Measurements from ENCODE around the gene ACTN4. TPM values are rescaled to one million over a fixed set of nuclear protein-coding genes. Genes with fewer than 3 reads are reported as not detected.

The ACTN4 gene
- total RNA-seq, 5 donors from 2014 or later (not counting 1 experiment from before 2014, with no cell fraction given) = 100.0 to 201 (median 175) TPM

DNA sequence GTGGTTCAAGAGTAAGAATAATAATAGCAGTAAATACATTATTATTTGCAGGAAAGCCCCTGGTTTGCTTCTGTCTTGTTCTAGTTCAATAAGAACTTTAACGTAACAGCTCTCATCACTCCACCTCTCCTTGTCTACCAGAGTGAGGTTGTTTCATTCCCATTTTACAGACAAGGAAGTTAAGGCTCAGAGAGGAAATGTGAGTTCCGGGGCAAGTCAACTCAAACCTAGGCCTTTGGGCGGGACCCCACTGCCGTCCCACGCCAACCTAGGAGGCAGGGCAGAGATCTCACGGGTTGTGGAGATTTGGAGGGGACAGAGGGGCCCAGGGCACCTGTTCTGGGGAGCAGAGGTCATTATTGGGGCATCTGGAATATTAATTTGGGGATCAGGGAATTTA lies 31.2 kb upstream of the ACTN4 start:
- DNase-seq = no peak
- H3K27ac Mint-ChIP-seq = peak overlapping the region; percentile 98

DNA sequence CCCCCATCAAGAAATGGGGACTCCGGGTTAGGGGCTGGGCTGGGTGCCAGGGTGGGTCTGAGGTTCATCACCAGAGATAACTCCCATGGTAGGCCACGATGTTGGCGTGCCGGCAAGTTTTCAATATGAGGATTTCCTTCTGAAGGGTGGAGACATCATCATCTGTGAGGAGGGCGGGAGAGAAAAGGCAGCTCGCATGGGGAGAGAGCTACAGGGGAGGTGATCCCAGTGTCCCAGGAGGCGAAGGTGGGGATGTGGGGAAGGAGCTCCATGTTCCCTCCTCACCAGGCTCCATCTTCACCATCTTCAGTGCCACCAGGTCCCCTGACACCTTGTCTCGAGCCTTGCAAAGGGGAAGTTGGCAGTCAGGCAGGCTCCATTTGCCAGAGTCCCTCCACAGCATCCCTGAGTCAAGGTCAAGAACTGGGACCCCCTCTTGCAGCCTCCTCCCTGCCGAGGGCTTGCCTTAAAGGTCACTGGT lies 30.1 kb upstream of the ACTN4 start:
- DNase-seq (peak in 6 of 35 experiments; percentile 7 to 37 (median 19)), ATAC-seq (replicated peaks in 1 of 4) (peak in 1 of 4 experiments; percentile 8)
- peaks cover 7 to 47% of the 10 kb centered on the region in 2 donors for H3K36me3 ChIP-seq (ENCODE audit: control insufficient read depth in 2 of 2, extremely low read depth in 1 of 2, insufficient read depth in 1 of 2, low read length in 1 of 2)
- H3K27me3 ChIP-seq (replicated peaks in 1 of 2; ENCODE audit: control insufficient read depth in 2 of 2, extremely low read depth in 1 of 2, insufficient read depth in 2 of 2, low read length in 1 of 2) = no peaks in the 10 kb centered on the region
- H3K27me3 Mint-ChIP-seq = no peaks in the 10 kb centered on the region
- peaks cover 38% of the 10 kb centered on the region for H3K36me3 Mint-ChIP-seq
- peaks cover 11 to 69% of the 10 kb centered on the region in 2 experiments for H3K4me1 ChIP-seq (ENCODE audit: control insufficient read depth in 1 of 2, extremely low read depth in 1 of 2, insufficient read depth in 2 of 2, low read length in 2 of 2)
- no peaks in the 10 kb centered on the region for H3K9me3 Mint-ChIP-seq
- ChIA-PET POLR2A (interaction anchor here in 1 of 2 donors (0.6 kb wide), 1 partner anchor 187 kb away, joined by 4 read pairs; no protein-coding TSS in a partner anchor), CTCF (interaction anchor here in 1 of 2 donors (0.8 to 1.6 kb wide), 2 partner anchors 17 to 214 kb away, joined by 3 to 6 read pairs; partner anchors contain the start of gene FAM98C)
- no peaks in the 10 kb centered on the region for H3K9me3 ChIP-seq
- 0% methylated on average over 5 of the region's 9 CpGs for whole genome bisulfite sequencing (ENCODE audit: insufficient coverage)
- H3K27ac Mint-ChIP-seq = peak overlapping the region; percentile 98
- peak overlapping the region; percentile 68 for H3K27ac ChIP-seq (ENCODE audit: low read length)
- peak overlapping the region; percentile 96 to 98 (median 98) for H3K4me3 Mint-ChIP-seq
- H3K4me3 ChIP-seq (ENCODE audit: control insufficient read depth in 1 of 2, extremely low read depth in 1 of 2, low read length in 1 of 2) = peak overlapping the region; percentile 95 to 96
- H3K4me1 Mint-ChIP-seq = peaks cover 59 to 65% (median 64%) of the 10 kb centered on the region in 3 donors

More for the DNA sequence above, 31.2 kb upstream of the ACTN4 start:
- Mint-ChIP-seq H3K4me1 (peaks cover 54 to 64% (median 60%) of the 10 kb centered on the region in 3 donors), H3K9me3 (no peaks in the 10 kb centered on the region), H3K36me3 (peaks cover 29% of the 10 kb centered on the region), H3K27me3 (no peaks in the 10 kb centered on the region), H3K4me3 (peak overlapping the region; percentile 96 to 98 (median 98))
- 37% methylated on average over 5 of the region's 6 CpGs for WGBS (ENCODE audit: insufficient coverage)
- ChIA-PET POLR2A (no interaction called here), CTCF (no interaction called here)
- Histone ChIP-seq H3K27me3 (replicated peaks in 1 of 2; ENCODE audit: control insufficient read depth in 2 of 2, extremely low read depth in 1 of 2, insufficient read depth in 2 of 2, low read length in 1 of 2) (no peaks in the 10 kb centered on the region), H3K4me3 (ENCODE audit: control insufficient read depth in 1 of 2, extremely low read depth in 1 of 2, low read length in 1 of 2) (peak overlapping the region in 1 of 2 donors; percentile 95), H3K36me3 (ENCODE audit: control insufficient read depth in 2 of 2, extremely low read depth in 1 of 2, insufficient read depth in 1 of 2, low read length in 1 of 2) (peaks cover 11 to 45% of the 10 kb centered on the region in 2 donors), H3K4me1 (ENCODE audit: control insufficient read depth in 1 of 2, extremely low read depth in 1 of 2, insufficient read depth in 2 of 2, low read length in 2 of 2) (peaks cover 11 to 69% of the 10 kb centered on the region in 2 experiments), H3K27ac (ENCODE audit: low read length) (peak overlapping the region; percentile 68), H3K9me3 (no peaks in the 10 kb centered on the region)
- ATAC-seq (replicated peaks in 1 of 4) = no peak

DNA sequence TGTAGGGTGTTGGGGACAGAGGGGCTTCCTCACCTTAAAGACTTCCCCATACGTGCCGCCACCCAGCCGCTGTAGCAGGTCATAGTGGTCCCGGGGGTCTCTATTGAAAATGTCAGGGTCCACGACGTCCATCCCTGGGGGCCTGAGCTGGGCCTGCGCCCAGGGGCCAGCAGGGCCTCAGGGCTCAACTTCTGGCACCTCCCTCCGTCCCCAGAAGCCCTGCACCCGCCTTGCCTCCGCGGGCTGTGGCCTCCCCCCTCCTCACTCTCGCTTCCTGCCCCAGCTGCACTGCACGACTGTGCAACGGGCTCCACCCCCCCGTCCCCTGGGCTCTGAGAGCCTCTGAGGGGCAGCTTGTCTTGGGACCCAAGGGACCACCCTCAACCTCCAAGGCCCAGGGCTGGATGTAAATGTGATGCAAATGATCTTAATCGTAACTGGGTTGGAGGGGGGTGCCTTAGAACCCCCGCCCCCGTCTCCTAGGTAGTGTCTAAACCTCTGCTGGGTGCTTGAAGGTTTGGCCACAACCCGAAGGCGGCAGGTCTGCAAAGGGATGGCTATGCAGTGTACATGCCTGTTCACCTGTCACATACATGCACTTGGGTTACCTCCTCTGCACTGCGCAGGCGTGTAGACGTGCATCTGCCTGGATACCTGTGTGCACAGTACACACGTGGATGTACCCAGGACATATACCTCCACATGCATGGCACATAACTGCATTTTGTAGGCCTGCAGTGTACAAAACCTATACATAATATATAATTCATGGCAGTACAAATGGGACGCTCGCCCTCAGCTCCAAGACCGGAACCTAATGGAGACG lies 29.5 kb upstream of the ACTN4 start, which contains the start of gene MAP4K1:
MAP4K1 (minus strand) TSS at position 190 of the 826 bp plus-strand sequence; CDS start at position 132, 58 bp downstream.
- Histone ChIP-seq H3K27me3 (replicated peaks in 1 of 2; ENCODE audit: control insufficient read depth in 2 of 2, extremely low read depth in 1 of 2, insufficient read depth in 2 of 2, low read length in 1 of 2) (no peaks in the 10 kb centered on the region), H3K9me3 (no peaks in the 10 kb centered on the region), H3K4me1 (ENCODE audit: control insufficient read depth in 1 of 2, extremely low read depth in 1 of 2, insufficient read depth in 2 of 2, low read length in 2 of 2) (peaks cover 11 to 69% of the 10 kb centered on the region in 2 experiments), H3K27ac (ENCODE audit: low read length) (peak within 1 kb of the TSS; percentile 68), H3K36me3 (ENCODE audit: control insufficient read depth in 2 of 2, extremely low read depth in 1 of 2, insufficient read depth in 1 of 2, low read length in 1 of 2) (peaks cover under 1 to 47% of the 10 kb centered on the region in 2 donors), H3K4me3 (ENCODE audit: control insufficient read depth in 1 of 2, extremely low read depth in 1 of 2, low read length in 1 of 2) (peak within 1 kb of the TSS; percentile 95 to 96)
- POLR2A ChIA-PET = interaction anchor here in 1 of 2 donors (0.6 kb wide), 1 partner anchor 71 kb away, joined by 6 read pairs; no protein-coding TSS in a partner anchor
- DNase-seq (peak; percentile 34 to 78 (median 61)), ATAC-seq (replicated peaks in 1 of 4) (peak; percentile 63 to 80 (median 76))
- peaks cover 35% of the 10 kb centered on the region for H3K36me3 Mint-ChIP-seq
- H3K27me3 Mint-ChIP-seq = no peaks in the 10 kb centered on the region
- CTCF ChIA-PET = interaction anchor here in 1 of 2 donors (0.8 to 2.1 kb wide), 5 partner anchors 17 to 312 kb away, joined by 3 to 21 read pairs (median 6); partner anchors contain the start of genes FAM98C, MRPS12 and SARS2
- WGBS (ENCODE audit: insufficient coverage) = 1% methylated on average over 20 of the region's 28 CpGs
- H3K27ac Mint-ChIP-seq = peak within 1 kb of the TSS; percentile 98
- H3K9me3 Mint-ChIP-seq = no peaks in the 10 kb centered on the region
- H3K4me3 Mint-ChIP-seq = peak within 1 kb of the TSS; percentile 96 to 98 (median 98)
- peaks cover 55 to 61% (median 57%) of the 10 kb centered on the region in 3 donors for H3K4me1 Mint-ChIP-seq

DNA sequence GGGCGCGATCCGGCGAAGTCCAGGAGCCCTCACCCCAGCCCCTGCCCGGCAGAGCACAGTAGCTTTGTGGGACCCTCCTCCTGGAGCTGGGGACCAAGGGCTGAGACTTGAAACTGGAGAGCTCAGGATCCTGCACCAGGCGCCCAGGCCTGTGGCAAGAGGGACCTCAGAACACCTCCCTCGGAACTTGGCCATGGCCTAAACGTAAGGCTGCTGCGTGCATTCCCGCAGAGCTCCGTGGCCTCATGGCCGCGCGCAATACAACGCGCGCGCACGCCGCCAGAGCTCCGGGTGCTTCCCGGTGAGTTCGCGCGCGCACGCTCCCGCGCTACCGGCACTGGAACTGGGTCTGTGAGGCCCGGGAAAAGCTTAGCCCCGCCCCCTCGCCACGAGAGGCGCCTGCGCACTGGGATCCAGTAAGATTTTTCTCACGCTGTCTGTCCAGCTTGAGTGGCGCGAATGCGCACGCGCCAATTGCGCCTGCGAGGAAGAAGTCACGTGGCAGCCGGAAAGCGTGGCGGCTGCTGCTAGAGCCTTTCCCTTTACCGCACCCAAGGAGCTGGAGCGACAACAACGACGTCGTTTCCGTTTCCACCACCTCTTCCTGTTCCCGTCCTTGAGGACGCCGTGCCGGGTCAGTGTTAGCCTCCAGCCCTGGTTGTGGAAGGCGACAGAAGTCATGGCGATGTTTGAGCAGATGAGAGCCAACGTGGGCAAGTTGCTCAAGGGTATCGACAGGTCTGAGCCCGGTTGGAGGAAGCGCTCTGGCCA lies 28.7 kb upstream of the ACTN4 start, which contains the start of gene EIF3K:
EIF3K (plus strand) TSS at position 599 of the 771 bp plus-strand sequence; CDS start at position 680, 81 bp downstream.
- Mint-ChIP-seq H3K9me3 (no peaks in the 10 kb centered on the region), H3K4me3 (peak within 1 kb of the TSS; percentile 96 to 98 (median 98)), H3K27ac (peak within 1 kb of the TSS; percentile 98), H3K36me3 (peaks cover 33% of the 10 kb centered on the region), H3K27me3 (no peaks in the 10 kb centered on the region), H3K4me1 (peaks cover 50 to 56% (median 52%) of the 10 kb centered on the region in 3 donors)
- H3K27ac ChIP-seq (ENCODE audit: low read length) = peak within 1 kb of the TSS; percentile 83
- no peaks in the 10 kb centered on the region for H3K27me3 ChIP-seq (replicated peaks in 1 of 2; ENCODE audit: control insufficient read depth in 2 of 2, extremely low read depth in 1 of 2, insufficient read depth in 2 of 2, low read length in 1 of 2)
- H3K9me3 ChIP-seq = no peaks in the 10 kb centered on the region
- ATAC-seq (replicated peaks in 1 of 4) = peak; percentile 68 to 82 (median 74)
- DNase-seq = peak; percentile 92 to 99 (median 95)
- peak within 1 kb of the TSS; percentile 95 to 96 for H3K4me3 ChIP-seq (ENCODE audit: control insufficient read depth in 1 of 2, extremely low read depth in 1 of 2, low read length in 1 of 2)
- ChIA-PET POLR2A (interaction anchor here in 1 of 2 donors (0.6 kb wide), 2 partner anchors 11 to 72 kb away, joined by 6 to 9 read pairs; no protein-coding TSS in a partner anchor), CTCF (interaction anchor here in 1 of 2 donors (0.6 to 2.1 kb wide), 6 partner anchors 16 to 312 kb away, joined by 3 to 21 read pairs (median 8); partner anchors contain the start of genes FAM98C, MRPS12 and SARS2)
- peaks cover 0 to 44% of the 10 kb centered on the region in 2 donors for H3K36me3 ChIP-seq (ENCODE audit: control insufficient read depth in 2 of 2, extremely low read depth in 1 of 2, insufficient read depth in 1 of 2, low read length in 1 of 2)
- WGBS (ENCODE audit: insufficient coverage) = 2% methylated on average over 62 of the region's 64 CpGs
- peaks cover 11 to 62% of the 10 kb centered on the region in 2 experiments for H3K4me1 ChIP-seq (ENCODE audit: control insufficient read depth in 1 of 2, extremely low read depth in 1 of 2, insufficient read depth in 2 of 2, low read length in 2 of 2)

DNA sequence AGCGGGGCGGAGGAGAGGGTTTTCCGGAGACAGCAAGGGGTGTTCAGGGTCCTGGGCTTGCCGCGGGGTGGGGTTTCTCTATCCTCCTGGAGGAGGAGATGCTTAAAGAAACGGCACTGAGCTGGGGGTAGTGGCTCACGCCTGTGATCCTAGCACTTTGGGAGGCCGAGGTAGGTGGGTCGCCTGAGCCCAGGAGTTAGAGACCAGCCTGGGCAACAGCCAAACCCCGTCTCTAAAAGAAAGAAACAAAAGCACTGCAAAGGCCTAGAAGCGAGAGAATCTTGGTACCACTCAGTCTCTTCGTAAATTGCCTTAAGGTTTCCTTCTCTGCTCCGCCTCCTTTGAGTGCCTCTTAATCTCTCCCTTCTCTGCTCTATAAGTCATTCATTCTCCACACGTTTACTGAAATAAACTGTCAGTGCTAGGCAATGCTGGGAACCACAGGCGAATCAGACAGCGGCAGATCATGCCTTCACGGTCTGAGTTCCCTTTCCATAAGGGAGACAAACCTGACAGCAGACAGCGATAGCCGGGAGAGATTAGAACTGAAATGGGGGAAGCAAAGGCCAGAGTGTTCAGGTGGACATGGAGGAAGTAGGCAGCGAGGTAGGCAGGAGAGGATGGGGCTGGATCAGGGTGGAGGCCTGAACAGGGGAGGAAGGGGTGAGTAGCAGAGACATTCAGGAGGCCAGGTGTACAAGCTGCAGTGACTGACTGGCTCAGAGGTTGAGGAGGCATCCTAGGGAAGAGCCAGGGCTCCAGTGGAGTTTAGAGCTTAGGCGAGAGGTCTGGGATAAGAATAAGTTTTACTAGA lies 27.9 kb upstream of the ACTN4 start:
- H3K27ac ChIP-seq (ENCODE audit: low read length) = peak overlapping the region; percentile 83
- Mint-ChIP-seq H3K9me3 (no peaks in the 10 kb centered on the region), H3K36me3 (peaks cover 35% of the 10 kb centered on the region), H3K4me3 (peak overlapping the region; percentile 96 to 98 (median 98)), H3K4me1 (peaks cover 49 to 51% (median 50%) of the 10 kb centered on the region in 3 donors), H3K27me3 (no peaks in the 10 kb centered on the region), H3K27ac (peak overlapping the region; percentile 98)
- ChIA-PET CTCF (interaction anchor here in 1 of 2 donors (0.5 to 2.1 kb wide), 5 partner anchors 15 to 383 kb away, joined by 3 to 21 read pairs (median 11); partner anchors contain the start of genes FAM98C, MRPS12 and SARS2), POLR2A (interaction anchor here in 1 of 2 donors (0.6 kb wide), 2 partner anchors 12 to 60 kb away, joined by 5 to 9 read pairs; no protein-coding TSS in a partner anchor)
- ATAC-seq (replicated peaks in 1 of 4) (no peak), DNase-seq (no peak)
- H3K36me3 ChIP-seq (ENCODE audit: control insufficient read depth in 2 of 2, extremely low read depth in 1 of 2, insufficient read depth in 1 of 2, low read length in 1 of 2) = peaks cover 0 to 44% of the 10 kb centered on the region in 2 donors
- 11% methylated on average over 19 of the region's 21 CpGs for WGBS (ENCODE audit: insufficient coverage)
- peaks cover 11 to 54% of the 10 kb centered on the region in 2 experiments for H3K4me1 ChIP-seq (ENCODE audit: control insufficient read depth in 1 of 2, extremely low read depth in 1 of 2, insufficient read depth in 2 of 2, low read length in 2 of 2)
- H3K27me3 ChIP-seq (replicated peaks in 1 of 2; ENCODE audit: control insufficient read depth in 2 of 2, extremely low read depth in 1 of 2, insufficient read depth in 2 of 2, low read length in 1 of 2) = no peaks in the 10 kb centered on the region
- H3K4me3 ChIP-seq (ENCODE audit: control insufficient read depth in 1 of 2, extremely low read depth in 1 of 2, low read length in 1 of 2) = peak overlapping the region; percentile 95 to 96
- no peaks in the 10 kb centered on the region for H3K9me3 ChIP-seq

Measured in T-cell (primary cell).